ENCODE data around the gene MAIP1.

The MAIP1 gene

GRCh38 chr2:199973703-199974102, 18.3 kb downstream of the MAIP1 start:
- Histone ChIP-seq H3K4me3 (ENCODE audit: low read depth, low read length) (no peak overlapping the region), H3K4me1 (ENCODE audit: control insufficient read depth, insufficient read depth, low read length, unreplicated experiment) (peaks cover 21% of the 10 kb centered on the region), H3K36me3 (ENCODE audit: insufficient read depth, low read length) (no peaks in the 10 kb centered on the region), H3K79me2 (ENCODE audit: control insufficient read depth, insufficient read depth, low read length, unreplicated experiment) (no peaks in the 10 kb centered on the region), H3K27ac (ENCODE audit: low read depth, low read length) (no peak overlapping the region), H3K27me3 (ENCODE audit: insufficient read depth, low read length) (no peaks in the 10 kb centered on the region), H2AFZ (ENCODE audit: low read length, unreplicated experiment) (no peak overlapping the region)

- Histone ChIP-seq H3K4me1 (ENCODE audit: control insufficient read depth, insufficient read depth, low read length, unreplicated experiment) (peaks cover 33% of the 10 kb centered on the region), H3K27me3 (ENCODE audit: insufficient read depth, low read length) (no peaks in the 10 kb centered on the region), H3K79me2 (ENCODE audit: control insufficient read depth, insufficient read depth, low read length, unreplicated experiment) (no peaks in the 10 kb centered on the region), H3K4me3 (ENCODE audit: low read depth, low read length) (no peak overlapping the region), H3K27ac (ENCODE audit: low read depth, low read length) (peak overlapping the region; percentile 50), H3K36me3 (ENCODE audit: insufficient read depth, low read length) (no peaks in the 10 kb centered on the region), H2AFZ (ENCODE audit: low read length, unreplicated experiment) (no peak overlapping the region)
Observed at GRCh38 chr2:199975273-199975895, 20.0 kb downstream of the MAIP1 start.

- H3K4me3 ChIP-seq (ENCODE audit: low read depth, low read length): peak overlapping the region; percentile 56
Observed at GRCh38 chr2:199977984-199978415, 22.6 kb downstream of the MAIP1 start.

GRCh38 chr2:199979398-199979797, 24.0 kb downstream of the MAIP1 start:
- H3K4me1 ChIP-seq (ENCODE audit: control insufficient read depth, insufficient read depth, low read length, unreplicated experiment): peaks cover 33% of the 10 kb centered on the region
- no peaks in the 10 kb centered on the region for H3K36me3 ChIP-seq (ENCODE audit: insufficient read depth, low read length)
- peak overlapping the region; percentile 9 for H3K27ac ChIP-seq (ENCODE audit: low read depth, low read length)
- peak overlapping the region; percentile 56 for H3K4me3 ChIP-seq (ENCODE audit: low read depth, low read length)
- no peaks in the 10 kb centered on the region for H3K79me2 ChIP-seq (ENCODE audit: control insufficient read depth, insufficient read depth, low read length, unreplicated experiment)
- no peaks in the 10 kb centered on the region for H3K27me3 ChIP-seq (ENCODE audit: insufficient read depth, low read length)
- H2AFZ ChIP-seq (ENCODE audit: low read length, unreplicated experiment): peak overlapping the region; percentile 96

More at GRCh38 chr2:199977984-199978415, 22.6 kb downstream of the MAIP1 start:
- H3K4me1 ChIP-seq (ENCODE audit: control insufficient read depth, insufficient read depth, low read length, unreplicated experiment): peaks cover 33% of the 10 kb centered on the region
- no peak overlapping the region for H2AFZ ChIP-seq (ENCODE audit: low read length, unreplicated experiment)
- H3K27ac ChIP-seq (ENCODE audit: low read depth, low read length): peak overlapping the region; percentile 67
- H3K36me3 ChIP-seq (ENCODE audit: insufficient read depth, low read length): no peaks in the 10 kb centered on the region
- H3K27me3 ChIP-seq (ENCODE audit: insufficient read depth, low read length): no peaks in the 10 kb centered on the region
- H3K79me2 ChIP-seq (ENCODE audit: control insufficient read depth, insufficient read depth, low read length, unreplicated experiment): no peaks in the 10 kb centered on the region

DNA sequence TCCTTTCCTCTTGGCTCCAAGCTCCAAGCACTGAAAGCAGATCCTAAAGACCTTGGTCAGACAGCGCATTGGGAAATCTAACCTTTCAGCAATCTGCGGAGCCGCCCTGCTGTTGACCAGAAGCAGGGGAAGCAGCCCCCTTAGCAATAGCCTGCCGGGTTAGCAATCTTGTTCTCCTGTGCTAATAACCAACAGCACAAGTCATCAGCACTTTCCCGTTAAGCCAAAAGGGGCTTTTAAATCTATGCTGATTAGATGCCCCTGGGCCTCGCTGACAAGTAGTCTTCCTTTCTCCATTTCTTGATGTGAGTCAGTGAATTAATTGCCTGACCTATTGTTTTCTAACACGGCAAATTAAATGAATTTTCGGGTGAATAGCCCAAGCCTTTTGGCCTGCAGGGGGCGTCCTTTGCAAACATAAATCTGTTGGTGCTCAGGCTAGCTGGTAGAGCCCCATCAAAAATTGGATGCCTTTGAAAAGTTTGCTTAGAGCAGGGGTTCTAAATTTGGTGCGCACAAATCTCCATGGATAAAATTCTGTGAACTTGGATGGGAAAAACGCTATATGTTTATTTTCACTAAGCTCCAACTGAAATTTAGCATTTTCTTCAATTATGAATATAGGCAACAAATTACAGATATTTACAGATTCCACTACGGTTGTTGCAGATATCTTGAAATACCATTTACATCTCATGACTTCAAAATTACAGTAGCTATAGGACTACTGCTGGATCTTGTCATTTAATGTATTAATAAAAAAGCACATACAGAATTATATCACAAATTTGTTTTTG, 24.6 kb downstream of the MAIP1 start:
- H3K4me3 ChIP-seq (ENCODE audit: low read depth, low read length): peak overlapping the region; percentile 56
- H3K36me3 ChIP-seq (ENCODE audit: insufficient read depth, low read length): no peaks in the 10 kb centered on the region
- no peaks in the 10 kb centered on the region for H3K27me3 ChIP-seq (ENCODE audit: insufficient read depth, low read length)
- no peaks in the 10 kb centered on the region for H3K79me2 ChIP-seq (ENCODE audit: control insufficient read depth, insufficient read depth, low read length, unreplicated experiment)
- peak overlapping the region; percentile 96 for H2AFZ ChIP-seq (ENCODE audit: low read length, unreplicated experiment)
- H3K27ac ChIP-seq (ENCODE audit: low read depth, low read length): peak overlapping the region; percentile 9
- peaks cover 32% of the 10 kb centered on the region for H3K4me1 ChIP-seq (ENCODE audit: control insufficient read depth, insufficient read depth, low read length, unreplicated experiment)

- Histone ChIP-seq H3K27me3 (ENCODE audit: insufficient read depth, low read length) (no peaks in the 10 kb centered on the region), H2AFZ (ENCODE audit: low read length, unreplicated experiment) (no peak overlapping the region), H3K27ac (ENCODE audit: low read depth, low read length) (no peak overlapping the region), H3K36me3 (ENCODE audit: insufficient read depth, low read length) (no peaks in the 10 kb centered on the region), H3K79me2 (ENCODE audit: control insufficient read depth, insufficient read depth, low read length, unreplicated experiment) (no peaks in the 10 kb centered on the region), H3K4me1 (ENCODE audit: control insufficient read depth, insufficient read depth, low read length, unreplicated experiment) (peaks cover 27% of the 10 kb centered on the region), H3K4me3 (ENCODE audit: low read depth, low read length) (no peak overlapping the region)
Observed at GRCh38 chr2:199982126-199982843, 26.9 kb downstream of the MAIP1 start.

DNA sequence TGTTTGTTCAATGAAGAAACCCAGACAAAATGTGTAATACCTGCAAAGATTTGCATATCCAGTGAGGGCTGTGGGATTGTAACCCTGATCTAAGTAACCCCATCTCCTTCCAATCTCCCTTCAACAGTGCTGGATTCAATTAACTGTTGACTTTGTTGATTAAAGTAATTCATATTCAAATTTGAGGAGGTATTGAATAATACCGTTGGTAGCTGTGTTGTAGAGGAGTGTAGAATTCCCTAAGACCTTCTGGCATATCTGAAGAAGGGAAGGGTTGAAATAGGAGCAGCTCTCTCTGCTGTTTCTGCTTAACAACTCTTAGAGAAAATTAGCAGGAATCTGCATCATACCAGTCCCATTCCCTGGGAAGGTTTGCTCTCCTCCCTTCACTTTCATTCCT, 28.2 kb downstream of the MAIP1 start:
- Histone ChIP-seq H2AFZ (ENCODE audit: low read length, unreplicated experiment) (no peak overlapping the region), H3K36me3 (ENCODE audit: insufficient read depth, low read length) (no peaks in the 10 kb centered on the region), H3K27me3 (ENCODE audit: insufficient read depth, low read length) (no peaks in the 10 kb centered on the region), H3K4me1 (ENCODE audit: control insufficient read depth, insufficient read depth, low read length, unreplicated experiment) (peaks cover 16% of the 10 kb centered on the region), H3K27ac (ENCODE audit: low read depth, low read length) (no peak overlapping the region), H3K79me2 (ENCODE audit: control insufficient read depth, insufficient read depth, low read length, unreplicated experiment) (no peaks in the 10 kb centered on the region), H3K4me3 (ENCODE audit: low read depth, low read length) (no peak overlapping the region)

GRCh38 chr2:199984159-199984558, 28.8 kb downstream of the MAIP1 start:
- Histone ChIP-seq H3K27ac (ENCODE audit: low read depth, low read length) (no peak overlapping the region), H3K4me1 (ENCODE audit: control insufficient read depth, insufficient read depth, low read length, unreplicated experiment) (peaks cover 10% of the 10 kb centered on the region), H2AFZ (ENCODE audit: low read length, unreplicated experiment) (no peak overlapping the region), H3K27me3 (ENCODE audit: insufficient read depth, low read length) (no peaks in the 10 kb centered on the region), H3K79me2 (ENCODE audit: control insufficient read depth, insufficient read depth, low read length, unreplicated experiment) (no peaks in the 10 kb centered on the region), H3K4me3 (ENCODE audit: low read depth, low read length) (no peak overlapping the region), H3K36me3 (ENCODE audit: insufficient read depth, low read length) (no peaks in the 10 kb centered on the region)

GRCh38 chr2:199984755-199985154, 29.4 kb downstream of the MAIP1 start:
- Histone ChIP-seq H3K27me3 (ENCODE audit: insufficient read depth, low read length) (no peaks in the 10 kb centered on the region), H3K4me3 (ENCODE audit: low read depth, low read length) (no peak overlapping the region), H3K27ac (ENCODE audit: low read depth, low read length) (no peak overlapping the region), H3K4me1 (ENCODE audit: control insufficient read depth, insufficient read depth, low read length, unreplicated experiment) (peaks cover 5% of the 10 kb centered on the region), H3K36me3 (ENCODE audit: insufficient read depth, low read length) (no peaks in the 10 kb centered on the region), H2AFZ (ENCODE audit: low read length, unreplicated experiment) (no peak overlapping the region), H3K79me2 (ENCODE audit: control insufficient read depth, insufficient read depth, low read length, unreplicated experiment) (no peaks in the 10 kb centered on the region)

DNA sequence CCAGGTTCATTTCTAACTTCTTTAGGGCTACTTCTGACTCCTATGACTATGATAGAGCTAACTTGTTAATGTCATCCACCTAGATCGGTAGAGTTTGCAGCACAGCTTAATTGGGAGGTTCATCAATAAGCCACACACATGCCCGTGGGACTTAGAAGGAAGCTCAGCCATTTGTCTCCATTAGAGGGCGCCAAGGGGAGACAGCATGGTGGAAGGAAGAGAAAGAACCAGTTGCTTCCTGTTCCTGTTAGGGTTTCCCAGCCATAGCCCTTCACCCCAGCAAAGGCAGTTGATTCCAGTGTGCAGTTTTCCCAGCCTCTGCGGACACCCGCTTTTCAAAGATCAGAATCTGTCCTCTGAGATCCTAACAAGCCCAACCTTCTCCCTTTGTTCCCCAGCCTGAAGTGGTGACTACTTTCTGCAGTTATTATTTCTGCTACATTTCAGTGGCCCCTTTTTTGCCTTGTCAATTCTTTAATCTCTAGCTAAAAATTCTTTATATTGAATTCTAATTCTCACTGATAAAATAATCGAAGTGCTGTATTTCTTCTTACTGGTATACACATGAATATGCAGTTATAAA, 30.3 kb downstream of the MAIP1 start:
- no peak overlapping the region for H3K27ac ChIP-seq (ENCODE audit: low read depth, low read length)
- no peak overlapping the region for H3K4me3 ChIP-seq (ENCODE audit: low read depth, low read length)
- peak overlapping the region; percentile 83 for H2AFZ ChIP-seq (ENCODE audit: low read length, unreplicated experiment)
- peaks cover 3% of the 10 kb centered on the region for H3K4me1 ChIP-seq (ENCODE audit: control insufficient read depth, insufficient read depth, low read length, unreplicated experiment)
- no peaks in the 10 kb centered on the region for H3K79me2 ChIP-seq (ENCODE audit: control insufficient read depth, insufficient read depth, low read length, unreplicated experiment)
- H3K27me3 ChIP-seq (ENCODE audit: insufficient read depth, low read length): no peaks in the 10 kb centered on the region
- H3K36me3 ChIP-seq (ENCODE audit: insufficient read depth, low read length): no peaks in the 10 kb centered on the region
